ENCODE data around the gene KL.

The KL gene

DNA sequence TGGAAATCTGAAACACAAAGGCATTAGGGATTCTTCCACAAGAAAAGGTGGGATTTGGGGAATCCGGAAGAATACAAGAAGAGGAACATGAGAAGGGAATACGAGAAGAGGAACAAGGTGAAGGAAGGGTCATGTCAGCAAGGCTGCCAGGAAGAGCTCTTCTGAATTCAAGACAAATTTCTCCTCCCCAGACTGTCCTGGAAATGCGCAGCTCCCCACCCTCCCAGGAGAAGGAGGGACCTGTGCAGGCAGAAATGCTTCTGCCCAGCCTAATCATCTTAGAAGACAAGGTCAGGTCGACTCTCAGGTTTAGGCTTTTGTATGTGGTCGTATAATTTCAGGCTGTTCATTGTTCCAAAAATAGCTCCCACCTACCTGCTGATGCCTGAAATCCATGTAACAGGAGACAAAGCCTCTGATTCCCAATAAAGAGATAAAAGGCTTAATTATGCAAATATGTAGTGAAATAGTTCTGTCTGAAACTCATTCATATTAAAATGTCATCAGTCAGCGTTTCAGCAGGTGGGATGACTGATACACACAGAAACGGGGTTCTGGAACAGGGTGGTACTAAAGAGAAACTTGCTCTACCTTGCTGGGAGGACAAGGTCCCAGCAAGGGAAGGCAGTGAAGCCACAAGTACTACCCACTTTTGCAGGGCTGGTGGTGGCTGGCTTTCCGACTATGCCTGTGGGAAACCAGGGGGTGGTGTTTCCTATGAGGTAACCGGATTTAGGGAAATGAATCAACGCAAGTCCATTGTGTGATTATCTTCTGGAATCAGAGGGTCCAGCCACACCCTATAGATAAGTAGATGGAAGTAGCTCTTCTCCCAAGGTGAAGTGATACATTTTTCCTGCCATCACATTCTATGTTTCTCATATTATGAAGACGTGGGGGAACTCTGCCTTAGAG is 76.1 kb downstream of the KL start:
- H3K36me3 ChIP-seq (ENCODE audit: control insufficient read depth in 2 of 2, insufficient read depth in 1 of 2, low read length in 2 of 2) = no peaks in the 10 kb centered on the region
- H3K4me1 ChIP-seq (ENCODE audit: control insufficient read depth, insufficient read depth, low read length) = no peaks in the 10 kb centered on the region
- H3K27ac ChIP-seq (ENCODE audit: extremely low read depth, low read depth, low read length) = no peak overlapping the region
- ChIA-PET POLR2A (no interaction called here), CTCF (interaction anchor here (0.6 kb wide), 2 partner anchors 134 to 450 kb away, joined by 3 to 4 read pairs; no protein-coding TSS in a partner anchor)
- no peak for TF ChIP-seq ZNF184 (tag by site-specific recombination; IDR thresholded peaks at IDR 0.05)
- TF ChIP-seq ZNF624 (tag by site-specific recombination; IDR thresholded peaks at IDR 0.05) = no peak
- no peak for TF ChIP-seq ZNF777 (tag by site-specific recombination; IDR thresholded peaks at IDR 0.05; ENCODE audit: borderline replicate concordance)
- TF ChIP-seq, protein P1, sequence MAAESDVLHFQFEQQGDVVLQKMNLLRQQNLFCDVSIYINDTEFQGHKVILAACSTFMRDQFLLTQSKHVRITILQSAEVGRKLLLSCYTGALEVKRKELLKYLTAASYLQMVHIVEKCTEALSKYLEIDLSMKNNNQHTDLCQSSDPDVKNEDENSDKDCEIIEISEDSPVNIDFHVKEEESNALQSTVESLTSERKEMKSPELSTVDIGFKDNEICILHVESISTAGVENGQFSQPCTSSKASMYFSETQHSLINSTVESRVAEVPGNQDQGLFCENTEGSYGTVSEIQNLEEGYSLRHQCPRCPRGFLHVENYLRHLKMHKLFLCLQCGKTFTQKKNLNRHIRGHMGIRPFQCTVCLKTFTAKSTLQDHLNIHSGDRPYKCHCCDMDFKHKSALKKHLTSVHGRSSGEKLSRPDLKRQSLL (tag by site-specific recombination; IDR thresholded peaks at IDR 0.05) = no peak
- TF ChIP-seq, protein P2, sequence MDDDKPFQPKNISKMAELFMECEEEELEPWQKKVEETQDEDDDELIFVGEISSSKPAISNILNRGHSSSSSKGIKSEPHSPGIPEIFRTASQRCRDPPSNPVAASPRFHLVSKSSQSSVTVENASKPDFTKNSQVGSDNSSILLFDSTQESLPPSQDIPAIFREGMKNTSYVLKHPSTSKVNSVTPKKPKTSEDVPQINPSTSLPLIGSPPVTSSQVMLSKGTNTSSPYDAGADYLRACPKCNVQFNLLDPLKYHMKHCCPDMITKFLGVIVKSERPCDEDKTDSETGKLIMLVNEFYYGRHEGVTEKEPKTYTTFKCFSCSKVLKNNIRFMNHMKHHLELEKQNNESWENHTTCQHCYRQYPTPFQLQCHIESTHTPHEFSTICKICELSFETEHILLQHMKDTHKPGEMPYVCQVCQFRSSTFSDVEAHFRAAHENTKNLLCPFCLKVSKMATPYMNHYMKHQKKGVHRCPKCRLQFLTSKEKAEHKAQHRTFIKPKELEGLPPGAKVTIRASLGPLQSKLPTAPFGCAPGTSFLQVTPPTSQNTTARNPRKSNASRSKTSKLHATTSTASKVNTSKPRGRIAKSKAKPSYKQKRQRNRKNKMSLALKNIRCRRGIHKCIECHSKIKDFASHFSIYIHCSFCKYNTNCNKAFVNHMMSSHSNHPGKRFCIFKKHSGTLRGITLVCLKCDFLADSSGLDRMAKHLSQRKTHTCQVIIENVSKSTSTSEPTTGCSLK (tag by site-specific recombination; IDR thresholded peaks at IDR 0.05) = no peak
- no peak for TF ChIP-seq PRDM1 (tag by site-specific recombination; IDR thresholded peaks at IDR 0.05)
- TF ChIP-seq ZSCAN30 (tag by site-specific recombination; IDR thresholded peaks at IDR 0.05) = no peak
- no peak for TF ChIP-seq ZNF266 (tag by site-specific recombination; IDR thresholded peaks at IDR 0.05; ENCODE audit: low read depth)
- TF ChIP-seq ZNF561 (tag by site-specific recombination; IDR thresholded peaks at IDR 0.05; ENCODE audit: borderline replicate concordance) = no peak
- TF ChIP-seq, protein P3, sequence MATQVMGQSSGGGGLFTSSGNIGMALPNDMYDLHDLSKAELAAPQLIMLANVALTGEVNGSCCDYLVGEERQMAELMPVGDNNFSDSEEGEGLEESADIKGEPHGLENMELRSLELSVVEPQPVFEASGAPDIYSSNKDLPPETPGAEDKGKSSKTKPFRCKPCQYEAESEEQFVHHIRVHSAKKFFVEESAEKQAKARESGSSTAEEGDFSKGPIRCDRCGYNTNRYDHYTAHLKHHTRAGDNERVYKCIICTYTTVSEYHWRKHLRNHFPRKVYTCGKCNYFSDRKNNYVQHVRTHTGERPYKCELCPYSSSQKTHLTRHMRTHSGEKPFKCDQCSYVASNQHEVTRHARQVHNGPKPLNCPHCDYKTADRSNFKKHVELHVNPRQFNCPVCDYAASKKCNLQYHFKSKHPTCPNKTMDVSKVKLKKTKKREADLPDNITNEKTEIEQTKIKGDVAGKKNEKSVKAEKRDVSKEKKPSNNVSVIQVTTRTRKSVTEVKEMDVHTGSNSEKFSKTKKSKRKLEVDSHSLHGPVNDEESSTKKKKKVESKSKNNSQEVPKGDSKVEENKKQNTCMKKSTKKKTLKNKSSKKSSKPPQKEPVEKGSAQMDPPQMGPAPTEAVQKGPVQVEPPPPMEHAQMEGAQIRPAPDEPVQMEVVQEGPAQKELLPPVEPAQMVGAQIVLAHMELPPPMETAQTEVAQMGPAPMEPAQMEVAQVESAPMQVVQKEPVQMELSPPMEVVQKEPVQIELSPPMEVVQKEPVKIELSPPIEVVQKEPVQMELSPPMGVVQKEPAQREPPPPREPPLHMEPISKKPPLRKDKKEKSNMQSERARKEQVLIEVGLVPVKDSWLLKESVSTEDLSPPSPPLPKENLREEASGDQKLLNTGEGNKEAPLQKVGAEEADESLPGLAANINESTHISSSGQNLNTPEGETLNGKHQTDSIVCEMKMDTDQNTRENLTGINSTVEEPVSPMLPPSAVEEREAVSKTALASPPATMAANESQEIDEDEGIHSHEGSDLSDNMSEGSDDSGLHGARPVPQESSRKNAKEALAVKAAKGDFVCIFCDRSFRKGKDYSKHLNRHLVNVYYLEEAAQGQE (tag by site-specific recombination; IDR thresholded peaks at IDR 0.05) = no peak
- TF ChIP-seq ZNF423 (tag by site-specific recombination; IDR thresholded peaks at IDR 0.05) = no peak
- no peak for TF ChIP-seq ZNF324 (tag by site-specific recombination; IDR thresholded peaks at IDR 0.05)
- TF ChIP-seq ZNF837 (tag by site-specific recombination; IDR thresholded peaks at IDR 0.05) = no peak
- TF ChIP-seq ZNF629 (tag by site-specific recombination; IDR thresholded peaks at IDR 0.05) = no peak
- TF ChIP-seq, protein P4, sequence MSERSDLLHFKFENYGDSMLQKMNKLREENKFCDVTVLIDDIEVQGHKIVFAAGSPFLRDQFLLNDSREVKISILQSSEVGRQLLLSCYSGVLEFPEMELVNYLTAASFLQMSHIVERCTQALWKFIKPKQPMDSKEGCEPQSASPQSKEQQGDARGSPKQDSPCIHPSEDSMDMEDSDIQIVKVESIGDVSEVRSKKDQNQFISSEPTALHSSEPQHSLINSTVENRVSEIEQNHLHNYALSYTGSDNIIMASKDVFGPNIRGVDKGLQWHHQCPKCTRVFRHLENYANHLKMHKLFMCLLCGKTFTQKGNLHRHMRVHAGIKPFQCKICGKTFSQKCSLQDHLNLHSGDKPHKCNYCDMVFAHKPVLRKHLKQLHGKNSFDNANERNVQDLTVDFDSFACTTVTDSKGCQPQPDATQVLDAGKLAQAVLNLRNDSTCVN (tag by site-specific recombination; optimal IDR thresholded peaks at IDR 0.05) = no peak
- no peak overlapping the region for H3K4me3 ChIP-seq (ENCODE audit: low read depth, low read length)
- H3K9me3 ChIP-seq (ENCODE audit: control insufficient read depth, insufficient read depth, low read depth, low read length) = no peaks in the 10 kb centered on the region

All from HEK293 (cell line).